ENCODE measurements around the gene ALDH1B1.

Gene ALDH1B1

GRCh38 chr9:38392235-38393127 lies at the start of gene ALDH1B1:
Gene ALDH1B1 (plus strand): TSS chr9:38392702. CDS start chr9:38395749, 3,047 bp downstream.
- no peak for DNase-seq (ENCODE audit: low read depth)

DNA sequence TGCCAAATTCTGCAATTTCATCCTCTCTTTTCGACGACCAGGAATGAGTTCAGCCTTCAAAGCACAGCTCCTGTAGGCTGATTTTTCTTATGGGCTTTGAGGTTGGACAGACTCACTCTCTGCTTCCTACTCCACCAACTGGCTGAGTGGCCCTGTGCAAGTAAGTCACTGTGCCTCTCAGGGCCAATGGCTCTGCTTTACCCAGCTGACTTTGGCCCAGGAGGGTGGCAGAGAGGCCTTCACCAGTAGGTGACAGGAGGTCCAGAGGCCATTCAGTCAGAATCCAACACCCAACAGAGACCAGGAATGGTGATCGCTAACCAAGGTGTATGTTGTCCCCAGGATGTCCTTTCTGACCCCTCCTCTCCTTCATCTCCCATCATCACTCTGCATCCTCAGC lies 49.5 kb upstream of the ALDH1B1 start:
- DNase-seq (ENCODE audit: low read depth) = no peak

DNA sequence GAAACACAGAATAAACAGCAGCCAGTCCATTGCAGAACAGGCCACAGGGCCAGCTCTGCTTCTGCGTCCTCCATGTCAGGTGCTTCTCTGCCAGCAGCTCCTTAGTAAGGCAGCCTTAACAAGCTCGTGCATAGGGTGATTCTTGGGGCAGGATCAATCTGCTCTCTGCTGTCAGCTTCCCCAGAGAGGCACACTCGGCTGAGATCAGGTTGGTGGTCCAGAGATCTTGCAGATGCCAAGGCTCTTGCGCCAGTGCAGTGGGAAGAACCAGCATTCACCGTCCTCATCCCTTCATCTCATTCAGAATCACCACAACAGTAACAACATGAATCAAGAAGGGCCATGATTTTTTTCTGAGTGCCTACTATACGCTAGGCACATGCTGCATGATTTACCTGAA lies 49.0 kb upstream of the ALDH1B1 start:
- DNase-seq (ENCODE audit: low read depth) = no peak

DNA sequence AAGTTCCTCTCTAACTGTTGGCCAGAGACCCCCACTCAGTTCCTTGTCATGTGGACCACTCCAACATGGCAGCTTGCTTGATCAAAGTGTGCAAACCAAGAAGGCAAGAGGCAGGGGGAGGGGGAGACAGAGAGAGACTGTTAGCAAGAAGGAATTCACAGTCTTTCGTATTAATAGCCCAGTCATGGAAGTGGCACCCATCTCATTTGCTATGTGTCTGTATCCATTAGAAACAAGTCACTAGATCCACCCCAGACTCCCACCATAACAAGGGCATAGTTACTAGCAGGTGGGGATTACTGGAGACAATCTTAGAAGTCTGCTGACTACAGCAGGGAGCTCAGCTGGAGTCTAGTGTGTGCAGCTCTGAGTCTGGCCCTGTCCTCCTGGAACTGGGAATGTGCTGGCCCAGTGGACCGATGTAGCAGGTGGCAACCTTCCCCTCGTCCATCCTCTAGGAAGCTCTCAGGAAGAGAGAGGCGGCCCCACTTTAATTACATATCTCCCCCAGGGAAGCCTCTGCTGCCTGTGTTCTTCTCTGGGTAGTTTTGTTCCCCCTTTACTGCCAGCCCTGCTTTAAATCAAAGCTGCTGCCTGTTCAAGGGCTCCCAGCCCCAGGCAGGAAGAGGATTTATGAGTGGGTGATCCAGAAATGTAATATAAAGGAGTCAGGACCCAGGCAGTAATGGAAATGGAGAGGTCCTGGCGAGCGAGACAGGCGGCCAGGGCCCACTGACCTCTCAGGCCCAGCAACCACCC lies 47.8 kb upstream of the ALDH1B1 start:
- DNase-seq (ENCODE audit: low read depth) = no peak

- no peak for DNase-seq (ENCODE audit: low read depth)
Observed at GRCh38 chr9:38345851-38346755, 46.4 kb upstream of the ALDH1B1 start.

DNA sequence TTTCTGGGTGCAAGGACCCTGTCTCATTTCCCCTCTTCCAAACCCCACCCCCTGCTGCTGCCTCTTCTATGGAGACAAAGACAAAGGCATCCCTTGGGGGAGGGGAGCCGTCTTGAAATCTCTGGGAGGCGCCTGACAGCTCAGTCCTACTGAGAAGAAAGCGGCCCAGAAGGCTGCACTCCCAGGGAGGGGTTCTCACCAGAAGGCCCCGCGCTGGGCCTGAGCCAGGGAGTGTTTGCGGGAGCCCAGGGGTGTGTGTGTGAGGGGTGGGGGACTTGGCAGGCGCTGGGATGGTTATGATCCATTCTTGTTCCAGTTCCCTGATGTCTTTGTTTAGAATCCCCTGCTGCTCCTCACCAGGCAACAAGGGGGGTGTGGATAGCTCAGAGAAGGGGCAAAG lies 45.7 kb upstream of the ALDH1B1 start:
- no peak for DNase-seq (ENCODE audit: low read depth)

DNA sequence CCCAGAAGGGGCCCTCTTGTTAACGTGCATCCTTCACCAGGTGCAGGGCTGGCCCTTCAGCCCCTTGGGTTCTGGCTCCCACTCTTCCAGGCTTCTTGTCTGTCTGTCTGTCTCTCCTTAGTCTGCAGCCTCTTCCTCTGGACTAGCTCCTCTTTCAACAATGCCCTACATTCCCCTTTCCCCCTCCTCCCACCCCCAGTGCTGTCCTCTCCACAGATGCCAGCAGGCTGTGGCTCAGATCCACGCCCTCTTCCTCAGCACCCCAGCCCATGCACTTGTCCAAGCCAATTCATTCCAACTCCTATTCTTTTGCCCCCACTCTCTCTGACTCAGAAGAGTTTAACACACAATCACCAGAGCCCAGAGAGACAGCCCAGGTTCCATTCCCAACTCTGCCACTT lies 45.2 kb upstream of the ALDH1B1 start:
- no peak for DNase-seq (ENCODE audit: low read depth)

DNA sequence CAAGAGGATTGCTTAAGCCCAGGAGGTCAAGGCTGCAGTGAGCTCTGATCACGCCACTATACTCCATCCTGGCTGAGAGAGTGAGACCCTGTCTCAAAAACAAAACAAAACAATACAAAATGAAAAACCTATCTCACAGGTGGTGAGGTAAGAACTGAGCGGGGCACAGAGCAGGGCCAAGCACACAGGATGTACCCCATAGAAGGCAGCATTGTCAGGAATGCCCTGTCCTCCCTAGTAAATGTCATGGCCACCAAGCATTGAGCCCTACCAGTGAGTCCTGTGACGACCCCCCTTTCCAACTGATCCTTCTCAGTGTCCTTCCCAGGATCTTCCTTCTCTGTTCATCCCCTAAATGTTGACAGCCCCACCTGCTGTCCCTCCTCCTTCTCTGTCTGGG lies 44.6 kb upstream of the ALDH1B1 start:
- no peak for DNase-seq (ENCODE audit: low read depth)

DNA sequence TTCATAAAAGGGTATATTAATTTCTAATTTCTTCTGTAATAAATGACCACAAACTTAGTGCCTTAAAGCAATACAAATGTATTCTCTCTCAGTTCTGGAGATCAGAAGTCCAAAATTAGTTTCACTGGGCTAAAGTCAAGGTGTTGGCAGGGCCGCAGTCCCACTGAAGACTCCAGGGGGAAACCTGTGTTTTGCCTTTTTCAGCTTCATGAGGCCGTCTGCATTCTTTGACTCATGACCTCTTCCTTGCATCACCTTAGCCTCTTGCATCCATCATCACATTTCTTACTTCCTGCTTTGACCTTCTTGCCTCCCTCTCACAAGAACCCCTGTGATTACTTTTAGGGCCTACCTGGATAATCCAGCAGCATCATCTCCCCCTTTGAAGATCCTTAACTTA lies 42.0 kb upstream of the ALDH1B1 start:
- no peak for DNase-seq (ENCODE audit: low read depth)

DNA sequence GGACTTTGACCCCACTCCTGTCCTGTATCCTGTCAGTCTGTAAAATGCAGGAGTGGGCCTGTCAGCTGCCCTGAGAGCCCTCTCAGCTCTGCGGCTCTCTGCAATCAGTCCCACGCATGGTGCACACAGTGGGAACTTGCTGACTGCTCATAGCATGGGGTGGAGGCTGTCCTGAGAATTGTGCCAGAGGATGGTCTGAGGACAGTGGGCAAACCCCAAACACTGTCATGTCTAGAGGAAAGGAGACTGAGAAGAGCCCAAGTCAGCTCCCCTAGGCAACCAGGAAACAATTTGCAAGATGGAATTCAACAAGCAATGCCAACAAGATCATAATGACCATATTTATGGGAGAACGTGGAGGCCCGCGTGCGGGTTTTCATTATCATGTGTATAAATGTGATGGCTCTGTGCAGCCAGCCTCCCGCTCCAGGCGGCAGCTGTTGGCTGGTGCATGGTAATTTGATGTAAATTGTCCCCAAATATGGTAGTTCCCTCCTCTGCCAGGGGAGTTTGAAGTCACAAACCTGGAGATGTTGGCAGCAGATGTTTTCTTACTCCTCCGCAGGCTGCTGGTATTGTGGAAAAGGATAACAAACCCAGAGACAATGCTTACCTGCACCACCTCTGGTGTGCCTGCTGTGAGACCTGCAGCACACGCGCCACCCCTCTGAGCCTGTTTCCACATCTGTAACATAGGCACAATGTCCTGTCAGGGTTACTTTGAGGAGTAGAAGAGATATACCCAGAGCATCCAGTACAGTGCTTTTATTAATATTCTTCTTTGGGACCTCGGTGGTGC lies 39.8 kb upstream of the ALDH1B1 start:
- DNase-seq (ENCODE audit: low read depth) = no peak

DNA sequence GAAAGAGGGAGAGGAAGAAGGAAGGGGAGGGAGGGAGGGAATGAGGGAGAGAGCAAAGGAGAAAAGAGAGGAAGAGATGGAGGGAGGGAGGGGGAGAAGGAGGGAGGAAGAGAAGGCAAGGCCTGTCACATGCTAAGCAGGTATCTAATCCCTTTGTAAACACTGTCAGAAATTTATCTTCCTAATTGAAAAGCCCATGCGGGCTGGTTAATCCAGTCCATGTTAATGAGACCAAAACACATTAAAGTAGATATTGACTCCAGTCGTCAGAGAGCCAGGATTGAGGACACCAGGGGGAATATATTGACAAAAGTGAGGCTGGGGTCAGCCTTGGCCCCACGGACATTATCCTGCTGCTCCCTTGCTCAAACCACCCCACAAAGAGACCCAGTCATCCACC lies 37.4 kb upstream of the ALDH1B1 start:
- DNase-seq (ENCODE audit: low read depth) = no peak

DNA sequence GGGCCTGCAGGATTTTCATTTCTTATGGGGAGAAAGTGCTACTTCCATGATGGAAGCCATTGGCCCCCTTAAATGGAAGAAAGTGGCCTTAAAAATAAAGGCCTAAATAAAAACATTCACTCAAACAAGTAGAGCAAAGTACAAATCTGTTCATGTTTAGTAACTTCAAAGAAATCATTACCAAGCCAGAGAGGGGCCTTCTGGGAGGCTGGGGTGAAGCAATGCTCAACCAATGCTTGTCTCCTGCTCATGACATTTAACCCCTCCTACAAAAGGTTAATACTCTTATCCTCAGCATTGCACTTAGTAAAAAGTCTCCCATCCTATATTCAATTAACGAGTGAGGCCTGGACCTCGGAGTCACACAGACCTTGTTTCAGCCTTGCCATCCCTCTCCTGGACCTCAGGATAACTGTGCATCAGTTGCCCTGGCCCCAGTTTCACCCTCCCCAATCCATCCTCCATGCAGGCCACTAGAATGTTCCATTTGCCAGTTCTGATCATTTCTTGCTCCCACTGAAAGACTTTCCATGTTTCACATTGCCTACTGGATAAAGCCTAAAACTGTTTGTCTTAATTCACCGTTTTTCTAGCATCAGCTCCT lies 36.9 kb upstream of the ALDH1B1 start:
- no peak for DNase-seq (ENCODE audit: low read depth)

GRCh38 chr9:38356851-38357250 lies 35.7 kb upstream of the ALDH1B1 start:
- no peak for DNase-seq (ENCODE audit: low read depth)

DNA sequence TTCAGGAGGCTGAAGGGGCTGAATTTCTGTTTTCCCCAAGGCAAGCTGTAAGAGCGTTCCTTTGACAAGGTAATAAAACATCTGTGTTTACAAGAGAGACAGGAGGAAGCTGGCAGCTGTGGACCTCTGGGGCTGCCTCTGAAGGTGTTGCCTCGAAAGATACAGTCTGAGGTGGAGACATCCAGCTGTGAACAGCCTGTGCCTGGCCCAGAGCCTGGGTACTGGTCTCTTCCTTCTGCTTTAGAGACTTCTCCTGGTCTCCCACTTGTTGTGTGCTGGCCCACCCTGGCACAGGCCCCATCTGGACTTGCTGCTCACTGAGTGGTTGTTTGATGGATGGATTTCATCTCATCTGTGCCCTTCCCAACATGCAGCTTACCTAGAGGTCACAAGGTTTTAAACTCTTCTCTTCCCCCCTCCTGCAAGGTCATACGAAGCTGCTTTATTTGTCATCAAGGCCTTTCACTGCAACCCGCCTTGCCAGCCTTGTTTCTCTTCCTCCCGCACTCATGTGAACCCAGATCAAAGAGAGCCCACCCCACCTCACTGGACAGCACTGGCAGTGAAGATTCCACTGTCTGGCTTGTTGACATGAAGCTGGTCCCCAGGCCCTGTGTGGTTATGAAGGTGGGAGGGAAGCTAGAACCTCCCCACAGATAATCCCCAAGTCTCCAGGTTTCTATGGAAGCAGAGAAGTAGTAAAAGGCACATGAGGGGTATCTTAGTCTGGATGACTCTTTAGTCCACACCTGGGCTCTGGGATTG lies 35.0 kb upstream of the ALDH1B1 start:
- no peak for DNase-seq (ENCODE audit: low read depth)

GRCh38 chr9:38358390-38359296 lies 33.9 kb upstream of the ALDH1B1 start:
- DNase-seq (ENCODE audit: low read depth) = no peak

DNA sequence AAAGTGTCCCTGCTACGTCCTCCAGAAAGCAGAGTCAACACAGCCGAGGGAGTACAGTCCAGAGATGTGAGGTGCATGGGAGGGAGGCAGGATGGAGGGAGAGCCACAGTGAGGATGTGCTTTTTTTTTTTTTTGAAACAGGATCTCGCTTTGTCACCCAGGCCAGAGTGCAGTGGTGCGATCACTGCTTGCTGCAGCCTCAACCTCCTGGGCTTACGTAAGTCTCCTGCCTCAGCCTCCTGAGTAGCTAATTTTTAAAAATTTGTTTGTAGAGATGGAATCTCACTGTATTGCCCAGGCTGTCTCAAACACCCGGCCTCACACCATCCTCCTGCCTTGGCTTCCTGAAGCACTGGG lies 33.2 kb upstream of the ALDH1B1 start:
- DNase-seq (ENCODE audit: low read depth) = no peak

- DNase-seq (ENCODE audit: low read depth) = no peak
Observed at GRCh38 chr9:38359689-38360385, 32.7 kb upstream of the ALDH1B1 start.

DNA sequence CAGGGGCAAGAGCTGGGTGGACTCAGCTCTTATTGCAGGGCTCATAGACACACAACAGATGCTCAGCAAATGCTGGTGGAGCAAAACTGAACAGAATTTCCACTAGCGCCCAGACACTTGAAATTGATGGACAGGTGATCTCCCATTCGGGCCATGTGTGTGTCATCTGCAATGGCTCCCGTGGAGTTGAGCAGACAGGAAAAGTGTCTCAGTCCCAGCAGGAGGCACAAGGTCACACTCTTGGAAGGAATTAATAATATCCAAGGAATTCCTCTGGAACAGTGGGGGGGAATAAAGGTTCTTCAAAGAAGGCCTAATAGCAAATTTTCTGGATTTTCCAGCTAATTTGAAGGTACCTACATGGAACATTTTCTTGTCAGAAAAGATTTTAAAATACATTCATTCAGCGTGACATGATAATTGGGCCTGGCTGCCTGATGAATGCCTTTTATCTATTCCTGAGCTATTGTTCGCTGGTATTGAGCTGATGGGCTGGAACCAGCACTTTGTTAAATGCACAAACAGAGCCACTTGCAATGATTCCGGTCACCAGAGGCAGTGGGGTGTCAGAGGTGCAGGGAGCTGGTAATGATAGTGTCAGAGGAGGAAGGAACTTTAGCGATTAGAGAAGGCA lies 31.5 kb upstream of the ALDH1B1 start:
- no peak for DNase-seq (ENCODE audit: low read depth)

Data from non-pigmented ciliary epithelial cell (primary cell).